Natural killer cell (primary cell): Measurements from ENCODE around the gene CASP14. TPM values are rescaled to one million over a fixed set of nuclear protein-coding genes. Genes with fewer than 3 reads are reported as not detected.

Experiments
- ATAC-seq, 3 donors: fragments of 150-1000 bp in 2 of 3; fragments of 200-7000 bp in 1 of 3; cut with Tn5 transposase; 1 replicate in 1 of 3; 2 replicates in 2 of 3; pipeline ENCODE4 v1.10.0; 2021; ENCODE audit warnings: mild to moderate bottlenecking in 2 of 3, moderate library complexity in 2 of 3
- DNase-seq, 2 donors: peaks; one replicate each; pipeline versions ENCODE4 v3.0.0 to v3.0.0-alpha.2; 2013 to 2021; ENCODE audit warnings: mixed read lengths in 1 of 2
- H3K27ac ChIP-seq: one replicate; pipeline ENCODE4 v1.5.1; 2013; ENCODE audit warnings: mild to moderate bottlenecking, low read length
- H3K27me3 ChIP-seq: one replicate; pipeline ENCODE4 v1.6.1; 2013; ENCODE audit warnings: low read length; ENCODE audit not compliant: control insufficient read depth, insufficient read depth
- H3K36me3 ChIP-seq: one replicate; pipeline ENCODE4 v1.6.1; 2013; ENCODE audit warnings: low read length; ENCODE audit not compliant: control insufficient read depth, insufficient read depth
- H3K4me1 ChIP-seq: one replicate; pipeline ENCODE4 v1.6.1; 2013; ENCODE audit warnings: low read length; ENCODE audit not compliant: control insufficient read depth, insufficient read depth
- H3K4me3 ChIP-seq: one replicate; pipeline ENCODE4 v1.5.1; 2013; ENCODE audit warnings: low read length
- H3K9me3 ChIP-seq: one replicate; pipeline ENCODE4 v1.6.1; 2013; ENCODE audit warnings: low read length; ENCODE audit not compliant: control insufficient read depth, insufficient read depth
- H3K27ac Mint-ChIP-seq, 2 donors: one replicate each; pipeline ENCODE4 v1.8.0; 2022; ENCODE audit warnings: mild to moderate bottlenecking in 2 of 2, mixed read lengths in 2 of 2, moderate library complexity in 1 of 2
- H3K27me3 Mint-ChIP-seq, 2 donors: one replicate each; pipeline ENCODE4 v1.8.0; 2022; ENCODE audit warnings: low read depth in 2 of 2, mixed read lengths in 2 of 2
- H3K36me3 Mint-ChIP-seq: one replicate; pipeline ENCODE4 v1.8.0; 2022; ENCODE audit warnings: mixed read lengths
- H3K4me1 Mint-ChIP-seq, 2 donors: one replicate each; pipeline ENCODE4 v1.8.0; 2022; ENCODE audit warnings: mixed read lengths in 2 of 2
- H3K4me3 Mint-ChIP-seq: one replicate; pipeline ENCODE4 v1.8.0; 2022; ENCODE audit warnings: mild to moderate bottlenecking, moderate library complexity, mixed read lengths
- H3K9me3 Mint-ChIP-seq, 2 donors: one replicate each; pipeline ENCODE4 v1.8.0; 2022; ENCODE audit warnings: mixed read lengths in 2 of 2
- WGBS: methylation state at CpG from one replicate; pipeline ENCODE4 v1.1.7; 2013; ENCODE audit warnings: missing lambda C conversion rate; ENCODE audit not compliant: insufficient coverage; 5-methylcytosine and 5-hydroxymethylcytosine counted together
- intact Hi-C: fragments of 100-400 bp; cut with micrococcal nuclease; formaldehyde crosslinking; loops from one replicate; pipeline ENCODE4 v1.14.2; 2022
- total RNA-seq, 4 donors: library from RNA; stranded (reverse); fragments of 120-200 nt in 1 of 4; gene quantifications; one replicate each; pipeline versions ENCODE4 v1.2.3 to v1.2.4, GENCODE V29; 2013 to 2022
- TF ChIP-seq, protein P1 (sequence below): fragments of 200-600 bp; IDR thresholded peaks from one replicate; pipeline ENCODE4 v1.8.0; 2022; ENCODE audit warnings: antibody characterized with exemption

Gene CASP14
- total RNA-seq, 3 donors from 2014 or later (not counting 1 experiment from before 2014, with no cell fraction given): not detected

GRCh38 chr19:15101479-15102082 lies 52.3 kb downstream of the CASP14 start:
- intact Hi-C loops: loop anchor here (1.0 kb wide), 1 partner anchor 49 kb away; no protein-coding TSS in a partner anchor
- Histone ChIP-seq H3K4me1 (no peaks in the 10 kb centered on the region), H3K27ac (no peak overlapping the region), H3K27me3 (peaks cover 1% of the 10 kb centered on the region), H3K9me3 (peaks cover 14% of the 10 kb centered on the region), H3K36me3 (no peaks in the 10 kb centered on the region), H3K4me3 (no peak overlapping the region)
- ATAC-seq: peak in 2 of 3 donors; percentile 72 to 81
- 64% methylated on average over 3 of the region's 3 CpGs for WGBS
- peaks cover 10% of the 10 kb centered on the region for H3K36me3 Mint-ChIP-seq
- DNase-seq: peak; percentile 31 to 76
- H3K9me3 Mint-ChIP-seq: peaks cover 8 to 10% of the 10 kb centered on the region in 2 donors
- H3K4me3 Mint-ChIP-seq: no peak overlapping the region
- H3K27ac Mint-ChIP-seq: no peak overlapping the region
- H3K4me1 Mint-ChIP-seq: peaks cover 2% of the 10 kb centered on the region in 2 donors
- H3K27me3 Mint-ChIP-seq: peaks cover 20 to 22% of the 10 kb centered on the region in 2 donors
- TF ChIP-seq, protein P1, sequence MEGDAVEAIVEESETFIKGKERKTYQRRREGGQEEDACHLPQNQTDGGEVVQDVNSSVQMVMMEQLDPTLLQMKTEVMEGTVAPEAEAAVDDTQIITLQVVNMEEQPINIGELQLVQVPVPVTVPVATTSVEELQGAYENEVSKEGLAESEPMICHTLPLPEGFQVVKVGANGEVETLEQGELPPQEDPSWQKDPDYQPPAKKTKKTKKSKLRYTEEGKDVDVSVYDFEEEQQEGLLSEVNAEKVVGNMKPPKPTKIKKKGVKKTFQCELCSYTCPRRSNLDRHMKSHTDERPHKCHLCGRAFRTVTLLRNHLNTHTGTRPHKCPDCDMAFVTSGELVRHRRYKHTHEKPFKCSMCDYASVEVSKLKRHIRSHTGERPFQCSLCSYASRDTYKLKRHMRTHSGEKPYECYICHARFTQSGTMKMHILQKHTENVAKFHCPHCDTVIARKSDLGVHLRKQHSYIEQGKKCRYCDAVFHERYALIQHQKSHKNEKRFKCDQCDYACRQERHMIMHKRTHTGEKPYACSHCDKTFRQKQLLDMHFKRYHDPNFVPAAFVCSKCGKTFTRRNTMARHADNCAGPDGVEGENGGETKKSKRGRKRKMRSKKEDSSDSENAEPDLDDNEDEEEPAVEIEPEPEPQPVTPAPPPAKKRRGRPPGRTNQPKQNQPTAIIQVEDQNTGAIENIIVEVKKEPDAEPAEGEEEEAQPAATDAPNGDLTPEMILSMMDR: peak; percentile 66

DNA sequence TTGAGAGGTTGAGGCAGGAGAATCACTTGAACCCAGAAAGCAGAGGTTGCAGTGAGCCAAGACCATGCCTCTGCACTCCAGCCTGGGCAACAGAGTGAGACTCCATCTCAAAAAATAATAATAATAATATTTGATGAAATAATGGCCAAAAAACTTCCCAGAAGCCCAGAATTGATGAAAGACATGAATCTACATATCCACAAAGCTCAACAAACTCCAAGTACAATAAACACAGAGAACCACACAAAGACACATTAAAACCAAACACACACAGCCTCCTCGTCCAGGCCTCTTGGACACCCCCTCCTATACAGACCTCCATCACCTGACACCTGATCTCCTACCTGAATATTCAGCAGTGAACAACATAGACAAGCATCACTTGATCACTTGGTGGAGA lies 54.7 kb downstream of the CASP14 start:
- H3K27ac ChIP-seq: no peak overlapping the region
- 74% methylated on average over 1 of the region's 1 CpG for WGBS
- H3K27me3 ChIP-seq: peaks cover 9% of the 10 kb centered on the region
- no peak overlapping the region for H3K4me3 ChIP-seq
- peaks cover 5 to 15% of the 10 kb centered on the region in 2 donors for H3K4me1 Mint-ChIP-seq
- intact Hi-C loops: no loop called here
- H3K9me3 ChIP-seq: peaks cover 14% of the 10 kb centered on the region
- H3K36me3 ChIP-seq: no peaks in the 10 kb centered on the region
- no peak for DNase-seq
- H3K9me3 Mint-ChIP-seq: peaks cover 8 to 10% of the 10 kb centered on the region in 2 donors
- peaks cover 35 to 37% of the 10 kb centered on the region in 2 donors for H3K27me3 Mint-ChIP-seq
- ATAC-seq: no peak
- H3K36me3 Mint-ChIP-seq: peaks cover 10% of the 10 kb centered on the region
- H3K27ac Mint-ChIP-seq: no peak overlapping the region
- no peak overlapping the region for H3K4me3 Mint-ChIP-seq
- TF ChIP-seq, protein P1: no peak
- H3K4me1 ChIP-seq: peaks cover 13% of the 10 kb centered on the region

GRCh38 chr19:15104411-15104810 lies 55.1 kb downstream of the CASP14 start:
- H3K4me3 Mint-ChIP-seq: no peak overlapping the region
- H3K4me1 ChIP-seq: peaks cover 13% of the 10 kb centered on the region
- H3K27ac ChIP-seq: no peak overlapping the region
- 81% methylated on average over 1 of the region's 1 CpG for WGBS
- H3K36me3 Mint-ChIP-seq: peaks cover 10% of the 10 kb centered on the region
- peaks cover 9% of the 10 kb centered on the region for H3K27me3 ChIP-seq
- peaks cover 32 to 37% of the 10 kb centered on the region in 2 donors for H3K27me3 Mint-ChIP-seq
- DNase-seq (no peak), ATAC-seq (no peak)
- TF ChIP-seq, protein P1: no peak
- H3K9me3 ChIP-seq: peaks cover 14% of the 10 kb centered on the region
- H3K4me3 ChIP-seq: no peak overlapping the region
- peaks cover 5 to 15% of the 10 kb centered on the region in 2 donors for H3K4me1 Mint-ChIP-seq
- peaks cover 8 to 10% of the 10 kb centered on the region in 2 donors for H3K9me3 Mint-ChIP-seq
- no peak overlapping the region for H3K27ac Mint-ChIP-seq
- no peaks in the 10 kb centered on the region for H3K36me3 ChIP-seq
- intact Hi-C loops: no loop called here
